K562 (cell line): Measurements from ENCODE around the gene CALML3. TPM values are rescaled to one million over a fixed set of nuclear protein-coding genes. Genes with fewer than 3 reads are reported as not detected.

Source experiments
- ATAC-seq: fragments of 200-7000 bp; cut with Tn5 transposase; 3 replicates; pipeline ENCODE4 v1.9.1; 2020; ENCODE audit warnings: moderate library complexity
- BruUV-seq: library from RNA; stranded (reverse); fragments of 400-500 nt; replicated peaks from 2 replicates; lab custom pipeline; 2021; lab: Mats Ljungman, UMichigan
- CTCF ChIA-PET: fragments of 300-600 bp; formaldehyde crosslinking; extraction: SDS; loops from one replicate; lab custom pipeline; 2021; ENCODE audit warnings: low intra/inter-chr PET ratio; lab: Yijun Ruan, JAX
- POLR2A ChIA-PET: fragments of 300-600, 350-650 bp; sonication (Branson Sonifier 250); formaldehyde crosslinking; extraction: SDS; loops from one replicate; lab custom pipeline; 2021; ENCODE audit warnings: antibody characterized with exemption, inconsistent platforms; lab: Yijun Ruan, JAX
- DNase-seq, 4 experiments: peaks; one replicate each; pipeline versions ENCODE4 v3.0.0 to v3.0.0-alpha.2; 2011 to 2018; ENCODE audit warnings: low spot score in 3 of 4, mixed read lengths in 3 of 4; ENCODE audit errors: extremely low read depth in 1 of 4
- FAIRE-seq: peaks from 2 replicates; lab custom pipeline; 2011; peaks lifted over from hg19 to GRCh38; lab: Jason Lieb, UNC
- H2AFZ ChIP-seq: 2 replicates; pipeline ENCODE4 v1.6.0; 2011; ENCODE audit warnings: low read depth, low read length, control low read depth, inconsistent platforms
- H3K27ac ChIP-seq: fragments of 200-600 bp; 3 replicates; pipeline ENCODE4 v1.8.0; 2011; ENCODE audit warnings: low read depth, mild to moderate bottlenecking, control low read depth, inconsistent platforms, low read length, moderate library complexity, mixed read lengths; ENCODE audit errors: extremely low read depth
- H3K27me3 ChIP-seq, 2 experiments: fragments of 300-600 bp in 1 of 2; 2 replicates in 1 of 2; 3 replicates in 1 of 2; pipeline versions ENCODE4 v1.6.0 to v1.8.0; 2011; ENCODE audit warnings: inconsistent platforms in 2 of 2, low read length in 2 of 2, mild to moderate bottlenecking in 1 of 2, mixed read lengths in 1 of 2, moderate library complexity in 1 of 2; ENCODE audit not compliant: control insufficient read depth in 2 of 2, insufficient read depth in 2 of 2
- H3K36me3 ChIP-seq: fragments of 300-600 bp; 3 replicates; pipeline ENCODE4 v1.8.0; 2011; ENCODE audit warnings: mild to moderate bottlenecking, low read length, inconsistent platforms; ENCODE audit not compliant: control insufficient read depth, insufficient read depth
- H3K4me1 ChIP-seq, 2 experiments: fragments of 200-600 bp in 1 of 2; replicated peaks in 1 of 2; 2 replicates in 1 of 2; 3 replicates in 1 of 2; pipeline versions ENCODE4 v1.5.1 to v1.8.0; 2011; ENCODE audit warnings: inconsistent platforms in 2 of 2, low read length in 2 of 2, mild to moderate bottlenecking in 1 of 2, mixed read lengths in 1 of 2, moderate library complexity in 1 of 2; ENCODE audit not compliant: control insufficient read depth in 2 of 2, insufficient read depth in 2 of 2
- H3K4me2 ChIP-seq: 2 replicates; pipeline ENCODE4 v1.6.1; 2011; ENCODE audit warnings: low read length, control low read depth, inconsistent platforms, mixed read lengths; ENCODE audit not compliant: insufficient read depth
- H3K4me3 ChIP-seq: fragments of 200-600 bp; sonication (generic), shearing (Covaris generic); 2 replicates; pipeline ENCODE4 v1.5.1; 2016; ENCODE audit warnings: control low read depth, inconsistent platforms
- H3K79me2 ChIP-seq: fragments of 200-600 bp; 3 replicates; pipeline ENCODE4 v1.8.0; 2011; ENCODE audit warnings: low read length, inconsistent platforms; ENCODE audit not compliant: control insufficient read depth, insufficient read depth
- H3K9ac ChIP-seq, 2 experiments: 2 replicates each; pipeline versions ENCODE4 v1.6.0 to v1.6.1; 2011; ENCODE audit warnings: low read depth in 2 of 2, low read length in 2 of 2, control low read depth in 1 of 2, inconsistent platforms in 1 of 2, mild to moderate bottlenecking in 1 of 2, mixed read lengths in 1 of 2; ENCODE audit not compliant: insufficient read depth in 1 of 2
- H3K9me1 ChIP-seq: one replicate; pipeline ENCODE4 v1.6.0; 2011; ENCODE audit warnings: inconsistent platforms, mild to moderate bottlenecking, low read length, moderate library complexity; ENCODE audit not compliant: control insufficient read depth, insufficient read depth
- H3K9me3 ChIP-seq: replicated peaks from 2 replicates; pipeline ENCODE4 v1.5.1; 2011; ENCODE audit warnings: low read depth, low read length, inconsistent platforms; ENCODE audit not compliant: control insufficient read depth, insufficient read depth
- H4K20me1 ChIP-seq: replicated peaks from 2 replicates; pipeline ENCODE4 v1.6.1; 2011; ENCODE audit warnings: low read length, inconsistent platforms, mixed read lengths; ENCODE audit not compliant: control insufficient read depth, insufficient read depth
- CHD1 ChIP-seq: fragments of 200-600 bp; sonication (generic); IDR thresholded peaks from one replicate; pipeline ENCODE4 v1.6.1; 2012; ENCODE audit warnings: mild to moderate bottlenecking, moderate library complexity, low read length, inconsistent platforms
- MCM5 ChIP-seq: fragments of 450-650 bp; IDR thresholded peaks from 2 replicates; pipeline ENCODE4 v1.6.1; 2016; ENCODE audit warnings: low read depth
- SLC30A9 ChIP-seq: fragments of 250-450 bp; sonication (Bioruptor Pico); IDR thresholded peaks from 2 replicates; pipeline ENCODE4 v1.8.0; 2022; ENCODE audit warnings: mild to moderate bottlenecking, moderate library complexity
- ZNF140 ChIP-seq: fragments of 250-450 bp; sonication (Bioruptor Pico); IDR thresholded peaks from 2 replicates; pipeline ENCODE4 v1.8.0; 2021; ENCODE audit warnings: moderate library complexity, mild to moderate bottlenecking, inconsistent platforms
- WGBS: fragments of 100-300 bp; shearing (Covaris generic); methylation state at CpG from one replicate; pipeline ENCODE4 v1.1.6; 2016; ENCODE audit warnings: low coverage, mixed read lengths; ENCODE audit not compliant: insufficient coverage; ENCODE audit errors: missing lambda C conversion rate; 5-methylcytosine and 5-hydroxymethylcytosine counted together
- in situ Hi-C: fragments of 300-500 bp; cut with MboI; formaldehyde crosslinking; loops from 4 replicates; pipeline ENCODE4 v1.15.0; 2018; ENCODE audit warnings: inconsistent platforms, mixed read lengths
- intact Hi-C: fragments of 100-400 bp; cut with micrococcal nuclease; formaldehyde crosslinking; loops from 2 replicates; pipeline ENCODE4 v1.14.2; 2022
- polyA plus RNA-seq, 8 experiments: library from polyadenylated mRNA; depleted of rRNA in 4 of 8; stranded (reverse) in 5 of 8; unstranded in 3 of 8; fragments of >200 nt; fragmentation: Nextera tagmentation in 2 of 8; fragmentation: Illumina TruSeq in 1 of 8; extraction: Ambion mirVana in 2 of 8; extraction: Trizol in 1 of 8; gene quantifications; 2 replicates each; pipeline versions ENCODE4 v1.2.1 to v1.2.3, GENCODE V29; 2011 to 2014; ENCODE audit warnings: inconsistent platforms in 1 of 8, missing spikeins in 1 of 8
- total RNA-seq, 7 experiments: library from RNA; depleted of rRNA in 6 of 7; stranded (reverse); fragments of >200 nt in 6 of 7; fragmentation: Illumina TruSeq in 2 of 7; extraction: Trizol in 2 of 7; gene quantifications; 2 replicates each; pipeline versions ENCODE4 v1.2.1 to v1.2.3, GENCODE V29; 2011 to 2021; ENCODE audit warnings: low replicate concordance in 1 of 7

Gene CALML3
- total and polyA plus RNA-seq, 9 of the 15 experiments (the other 6 are each of a cell fraction or from before 2014, with no cell fraction given): not detected

DNA sequence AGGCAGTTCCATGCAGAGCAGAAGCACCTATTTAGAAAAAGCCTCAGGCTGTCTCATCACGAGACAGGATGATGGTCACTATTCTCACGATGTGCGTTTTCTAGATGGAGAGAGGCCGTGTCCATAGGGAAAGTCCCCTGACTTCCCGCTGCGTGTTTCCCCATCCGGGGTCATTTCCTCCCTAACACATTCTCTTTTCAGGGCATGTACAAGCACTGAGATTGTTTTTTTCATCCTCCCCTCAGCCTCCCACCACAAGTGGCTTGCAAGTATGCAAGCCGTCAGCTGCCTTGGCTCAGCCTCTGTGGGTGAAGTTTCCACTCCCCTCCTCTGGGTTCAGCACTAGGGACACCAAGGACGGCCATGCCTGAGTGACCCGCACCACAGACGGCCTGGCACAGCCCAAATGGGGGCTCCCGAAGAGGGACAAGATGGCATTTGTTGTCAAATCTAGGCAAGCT, 22.7 kb upstream of the CALML3 start:
- in situ Hi-C loops (no loop called here), intact Hi-C loops (no loop called here)
- no peak; the same call in 2 of the 3 replicates for ATAC-seq
- peaks cover 0 to 37% of the 10 kb centered on the region in 2 experiments; a peak in 2 of 5 replicates for H3K4me1 ChIP-seq
- WGBS: 25% methylated on average over 12 of the region's 12 CpGs
- H3K4me2 ChIP-seq: no peak overlapping the region; the same call in 1 of the 2 replicates
- H3K9me3 ChIP-seq: no peaks in the 10 kb centered on the region
- H3K4me3 ChIP-seq: no peak overlapping the region
- H3K9ac ChIP-seq: 0 out of 4 replicates have a peak overlapping the region, but pooled peaks of 1 of the 2 experiments have one; percentile 17
- H4K20me1 ChIP-seq: no peaks in the 10 kb centered on the region; the same call in 1 of the 2 replicates
- no peaks in the 10 kb centered on the region for H3K36me3 ChIP-seq
- peaks cover 0 to 23% of the 10 kb centered on the region in 2 experiments; a peak in 3 of 5 replicates for H3K27me3 ChIP-seq
- no peak for TF ChIP-seq MCM5
- TF ChIP-seq CHD1: no peak
- no peak for TF ChIP-seq SLC30A9 (CRISPR knock-in tag)
- TF ChIP-seq ZNF140 (CRISPR knock-in tag): no peak
- BruUV-seq: no TSS peak
- CTCF ChIA-PET: no interaction called here
- H3K9me1 ChIP-seq: no peaks in the 10 kb centered on the region
- POLR2A ChIA-PET: interaction anchor here (1.5 to 1.8 kb wide), 2 partner anchors 8 to 13 kb away, joined by 3 to 7 read pairs; no protein-coding TSS in a partner anchor
- no peak for DNase-seq
- no peaks in the 10 kb centered on the region for H3K79me2 ChIP-seq
- no peak overlapping the region for H2AFZ ChIP-seq
- no peak for FAIRE-seq
- H3K27ac ChIP-seq: no peak overlapping the region
